Mesothelial cell of epicardium (in vitro differentiated cells): ENCODE results near the gene EDN1. TPM values are rescaled to one million over a fixed set of nuclear protein-coding genes. Genes with fewer than 3 reads are reported as not detected.

ENCODE experiments used
- DNase-seq, 2 experiments: peaks; one replicate each; pipeline ENCODE4 v3.0.0; 2021; ENCODE audit warnings: low spot score in 2 of 2; ENCODE audit not compliant: unreplicated experiment in 2 of 2
- H3K27ac Mint-ChIP-seq: 2 replicates; pipeline ENCODE4 v1.8.0; 2021; ENCODE audit warnings: mixed read lengths
- H3K27me3 Mint-ChIP-seq: 2 replicates; pipeline ENCODE4 v1.8.0; 2021; ENCODE audit warnings: low read depth, mixed read lengths
- H3K36me3 Mint-ChIP-seq: 2 replicates; pipeline ENCODE4 v1.8.0; 2021; ENCODE audit warnings: mixed read lengths
- H3K4me1 Mint-ChIP-seq: 2 replicates; pipeline ENCODE4 v1.8.0; 2021; ENCODE audit warnings: mixed read lengths
- H3K4me3 Mint-ChIP-seq: 2 replicates; pipeline ENCODE4 v1.8.0; 2021; ENCODE audit warnings: mild to moderate bottlenecking, moderate library complexity, mixed read lengths
- H3K9me3 Mint-ChIP-seq: 2 replicates; pipeline ENCODE4 v1.8.0; 2021; ENCODE audit warnings: mixed read lengths
- CTCF ChIP-seq: fragments of 200-600 bp; sonication (generic); IDR thresholded peaks from one replicate; pipeline ENCODE4 v1.5.0; 2021; ENCODE audit warnings: antibody characterized with exemption; ENCODE audit not compliant: unreplicated experiment
- total RNA-seq: library from RNA; stranded (reverse); gene quantifications from 3 replicates; pipeline ENCODE4 v1.2.1, GENCODE V29; 2021

EDN1 gene
- total RNA-seq, 1 donor from 2014 or later = 8.9 TPM

DNA sequence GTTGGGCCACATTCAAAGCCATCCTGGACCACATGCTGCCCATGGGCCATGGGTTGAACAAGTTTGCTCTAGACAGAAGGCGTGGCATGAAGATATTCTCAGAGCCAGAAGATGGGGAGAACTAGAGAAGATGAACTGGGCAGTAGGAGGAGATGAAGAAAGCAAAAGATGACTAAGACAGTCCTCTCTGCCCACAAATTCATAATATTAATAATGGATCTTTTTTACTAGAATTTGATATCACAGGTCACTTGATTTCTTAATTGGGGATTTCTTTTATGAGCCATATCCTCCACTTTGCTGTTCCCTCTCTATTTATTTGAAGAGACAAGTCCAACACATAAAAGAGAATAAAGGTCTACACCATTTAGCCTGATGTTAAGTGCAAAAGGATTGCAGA lies 25.5 kb upstream of the EDN1 start:
- no peak for DNase-seq
- TF ChIP-seq CTCF = no peak
- H3K4me1 Mint-ChIP-seq = peaks cover 13% of the 10 kb centered on the region
- H3K9me3 Mint-ChIP-seq = peaks cover 16% of the 10 kb centered on the region
- H3K36me3 Mint-ChIP-seq = no peaks in the 10 kb centered on the region
- no peak overlapping the region for H3K4me3 Mint-ChIP-seq
- no peaks in the 10 kb centered on the region for H3K27me3 Mint-ChIP-seq
- no peak overlapping the region for H3K27ac Mint-ChIP-seq

- H3K4me3 Mint-ChIP-seq = no peak overlapping the region
- peaks cover 13% of the 10 kb centered on the region for H3K4me1 Mint-ChIP-seq
- peaks cover 21% of the 10 kb centered on the region for H3K9me3 Mint-ChIP-seq
- TF ChIP-seq CTCF = no peak
- H3K36me3 Mint-ChIP-seq = no peaks in the 10 kb centered on the region
- no peaks in the 10 kb centered on the region for H3K27me3 Mint-ChIP-seq
- H3K27ac Mint-ChIP-seq = no peak overlapping the region
- no peak for DNase-seq
Observed at GRCh38 chr6:12265296-12265695, 24.9 kb upstream of the EDN1 start.

GRCh38 chr6:12265791-12266190 lies 24.4 kb upstream of the EDN1 start:
- Mint-ChIP-seq H3K9me3 (peaks cover 25% of the 10 kb centered on the region), H3K4me3 (no peak overlapping the region), H3K27ac (no peak overlapping the region), H3K36me3 (no peaks in the 10 kb centered on the region), H3K27me3 (no peaks in the 10 kb centered on the region), H3K4me1 (peaks cover 13% of the 10 kb centered on the region)
- no peak for TF ChIP-seq CTCF
- DNase-seq = no peak

GRCh38 chr6:12266571-12266970 lies 23.6 kb upstream of the EDN1 start:
- Mint-ChIP-seq H3K4me3 (no peak overlapping the region), H3K27ac (no peak overlapping the region), H3K9me3 (peaks cover 32% of the 10 kb centered on the region), H3K27me3 (no peaks in the 10 kb centered on the region), H3K4me1 (peaks cover 9% of the 10 kb centered on the region), H3K36me3 (peaks cover 2% of the 10 kb centered on the region)
- no peak for TF ChIP-seq CTCF
- no peak for DNase-seq

DNA sequence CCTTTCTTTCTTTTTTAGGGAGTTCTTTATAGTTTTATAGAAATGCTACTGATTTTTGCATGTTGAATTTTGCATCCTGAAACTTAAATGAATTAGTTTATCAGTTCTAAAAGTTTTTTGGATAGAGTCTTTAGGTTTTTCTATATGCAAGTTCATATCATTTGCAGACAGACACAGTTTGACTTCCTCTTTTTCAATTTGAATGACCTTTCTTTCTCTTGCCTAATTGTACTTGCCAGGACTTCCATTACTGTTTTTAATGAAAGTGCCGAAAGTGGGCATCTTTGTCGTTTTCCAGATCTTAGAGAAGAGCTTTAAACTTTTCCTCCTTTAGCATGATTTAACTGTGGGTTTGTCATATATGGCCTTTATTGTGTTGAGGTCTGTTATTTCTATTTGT lies 21.1 kb upstream of the EDN1 start:
- Mint-ChIP-seq H3K36me3 (peaks cover 6% of the 10 kb centered on the region), H3K9me3 (peaks cover 46% of the 10 kb centered on the region), H3K4me3 (no peak overlapping the region), H3K4me1 (no peaks in the 10 kb centered on the region), H3K27ac (no peak overlapping the region), H3K27me3 (no peaks in the 10 kb centered on the region)
- TF ChIP-seq CTCF = no peak
- DNase-seq = no peak
